KG1 (cell line): ENCODE measurements around the gene COBL.

Experiments used
- DNase-seq: peaks from one replicate; lab custom pipeline; 2025; lab: John Stamatoyannopoulos, UW

Gene COBL

GRCh38 chr7:51316666-51317581 is at the start of gene COBL:
COBL (minus strand) TSS chr7:51316809; CDS start chr7:51316633, 176 bp downstream.
- DNase-seq, result no peak

GRCh38 chr7:51366172-51366728 is 49.6 kb upstream of the COBL start:
- DNase-seq, result no peak

GRCh38 chr7:51357821-51358220 is 41.2 kb upstream of the COBL start:
- DNase-seq, result no peak

- no peak for DNase-seq
Measured at GRCh38 chr7:51356849-51357516, 40.4 kb upstream of the COBL start.

- no peak for DNase-seq
Measured at GRCh38 chr7:51354897-51355296, 38.3 kb upstream of the COBL start.

- DNase-seq, result no peak
Measured at GRCh38 chr7:51354434-51354833, 37.8 kb upstream of the COBL start.

GRCh38 chr7:51352174-51353100 is 35.8 kb upstream of the COBL start:
- DNase-seq, result no peak

GRCh38 chr7:51351661-51352060 is 35.1 kb upstream of the COBL start:
- DNase-seq, result no peak

- DNase-seq, result no peak
Measured at GRCh38 chr7:51350546-51350896, 33.9 kb upstream of the COBL start.

- DNase-seq, result no peak
Measured at GRCh38 chr7:51349820-51350545, 33.4 kb upstream of the COBL start.

GRCh38 chr7:51346126-51346525 is 29.5 kb upstream of the COBL start:
- no peak for DNase-seq

GRCh38 chr7:51344406-51345138 is 28.0 kb upstream of the COBL start:
- no peak for DNase-seq

- no peak for DNase-seq
Measured at GRCh38 chr7:51340936-51341335, 24.3 kb upstream of the COBL start.

- DNase-seq, result no peak
Measured at GRCh38 chr7:51340029-51340838, 23.6 kb upstream of the COBL start.

GRCh38 chr7:51335057-51335456 is 18.4 kb upstream of the COBL start:
- no peak for DNase-seq

GRCh38 chr7:51329696-51330263 is 13.2 kb upstream of the COBL start:
- no peak for DNase-seq

- no peak for DNase-seq
Measured at GRCh38 chr7:51328351-51328801, 11.8 kb upstream of the COBL start.

GRCh38 chr7:51327287-51327717 is 10.7 kb upstream of the COBL start:
- no peak for DNase-seq

GRCh38 chr7:51326656-51327286 is 10.2 kb upstream of the COBL start:
- DNase-seq, result no peak
